Effector CD8-positive, alpha-beta T cell (primary cell): ENCODE results near the gene CSNK1G3.

ENCODE experiments used
- DNase-seq: peaks from one replicate; lab custom pipeline; 2025; lab: John Stamatoyannopoulos, UW

The CSNK1G3 gene

DNA sequence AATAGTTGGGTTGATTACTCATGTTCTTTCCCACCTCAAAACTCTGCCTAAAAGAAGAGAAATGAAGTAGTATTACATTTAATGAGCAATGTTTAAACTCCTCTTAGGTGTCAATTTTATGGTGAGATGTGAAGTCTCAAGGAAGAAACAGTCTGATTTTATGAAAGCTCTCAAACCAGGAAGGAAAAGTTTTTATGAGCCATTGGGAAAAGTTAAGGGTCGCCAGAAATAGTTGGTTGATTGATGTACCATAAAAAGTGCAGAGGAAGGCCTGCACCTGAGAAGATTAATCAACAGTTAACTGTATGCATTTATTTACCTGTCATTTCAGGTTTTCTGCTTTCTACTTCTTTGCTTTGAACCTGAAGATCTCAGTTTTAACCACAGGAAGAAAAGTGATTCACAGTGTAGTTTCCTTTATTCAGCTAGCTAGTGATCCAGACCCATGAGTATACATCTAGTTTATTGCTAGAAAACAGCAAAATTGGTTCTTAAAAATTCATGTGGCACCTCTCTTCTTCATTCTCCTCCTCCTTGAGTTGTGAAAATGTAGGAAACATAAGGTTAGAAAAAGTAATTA, 133.1 kb downstream of the CSNK1G3 start:
- DNase-seq: no peak

DNA sequence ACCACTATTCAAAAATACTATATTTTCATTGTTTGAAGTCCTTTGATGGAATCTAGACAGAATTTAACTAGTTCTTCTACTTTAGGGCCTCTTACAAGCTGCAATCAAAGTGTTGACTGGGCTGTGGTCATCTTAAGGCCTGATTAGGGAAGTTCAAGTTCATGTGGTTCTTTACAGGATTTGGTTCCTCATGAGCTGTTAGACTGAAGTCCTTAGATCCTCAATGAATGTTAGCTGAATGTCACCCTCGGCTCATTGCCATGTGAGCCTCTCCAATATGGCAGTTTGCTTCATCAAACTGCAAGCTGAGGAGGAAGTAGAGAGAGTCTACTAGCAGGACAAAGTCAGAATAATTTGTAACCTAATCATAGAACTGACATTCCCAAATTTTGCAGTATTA, 135.1 kb downstream of the CSNK1G3 start:
- DNase-seq: no peak

DNA sequence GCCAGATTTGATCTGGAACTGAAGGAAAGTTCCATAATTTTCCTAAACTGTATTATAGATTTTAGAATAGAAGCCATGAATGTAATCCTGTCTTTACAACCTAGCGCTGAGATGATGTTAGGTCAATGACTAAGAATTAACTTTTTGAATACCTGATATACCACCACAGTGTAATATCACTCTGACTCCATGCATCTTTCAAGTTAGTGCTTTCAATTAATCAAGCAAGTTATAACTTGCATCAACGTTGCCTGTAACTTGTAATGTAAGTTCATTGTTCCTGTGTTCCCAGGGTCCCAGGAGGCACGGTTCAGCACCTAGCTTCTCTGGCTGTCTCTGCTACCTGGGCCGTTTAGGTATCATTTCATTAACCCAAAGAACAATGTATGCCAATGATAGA, 139.3 kb downstream of the CSNK1G3 start:
- DNase-seq: no peak

DNA sequence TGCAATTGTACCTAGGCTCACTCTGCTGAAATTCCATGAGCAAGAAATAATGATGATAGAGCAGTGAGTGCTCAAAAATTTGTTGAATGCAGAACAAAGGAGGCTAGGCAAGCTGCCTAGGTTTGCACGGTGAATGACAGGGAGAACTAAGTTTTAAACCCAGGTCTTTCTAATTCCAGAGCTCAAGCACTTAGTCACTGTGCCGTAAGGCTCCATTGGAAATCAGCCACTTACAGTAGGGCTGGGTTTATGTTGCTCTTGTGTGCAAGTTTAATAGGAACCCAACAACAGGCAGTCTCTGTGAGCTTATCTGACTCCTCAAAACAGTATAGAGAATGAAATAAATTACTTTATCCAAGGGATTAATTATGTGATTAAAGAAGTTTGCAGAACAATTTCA, 147.0 kb downstream of the CSNK1G3 start:
- no peak for DNase-seq

DNA sequence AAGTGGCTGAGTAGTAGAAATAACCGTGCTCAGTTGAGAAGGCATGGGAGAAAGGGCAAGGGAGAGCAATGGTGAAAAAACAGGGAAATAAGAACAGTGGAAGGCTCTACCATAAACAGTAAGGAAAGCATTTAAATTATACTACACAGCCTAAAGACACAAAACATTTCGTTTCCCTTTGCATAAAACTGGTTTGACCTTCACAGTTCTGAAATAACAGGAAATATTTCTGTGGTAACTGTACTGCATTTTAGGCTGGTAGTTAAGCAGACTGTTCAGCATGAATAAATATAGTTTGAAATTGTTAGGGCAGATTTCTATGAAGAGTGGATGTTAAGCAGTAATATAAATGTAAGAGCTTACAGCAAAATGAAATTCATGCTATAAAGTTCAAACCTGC, 147.5 kb downstream of the CSNK1G3 start:
- no peak for DNase-seq

DNA sequence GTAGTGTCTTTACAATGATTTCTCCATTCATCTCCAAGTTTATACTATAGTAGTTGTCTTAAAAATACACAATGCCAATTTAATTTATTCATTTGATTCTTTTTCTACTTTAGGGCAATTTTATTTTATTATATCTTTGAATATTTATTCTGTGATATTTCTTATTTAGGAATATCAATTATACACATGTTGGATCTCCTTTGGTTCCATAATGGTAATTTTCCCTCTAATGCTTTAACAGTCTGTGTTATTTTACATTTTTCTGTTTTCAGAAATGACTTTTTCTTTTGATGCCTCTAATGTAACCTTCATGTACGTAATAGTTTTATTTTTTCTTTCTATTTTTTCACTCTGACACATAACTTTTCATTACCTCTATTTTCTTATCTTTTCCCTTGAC, 153.0 kb downstream of the CSNK1G3 start:
- no peak for DNase-seq

DNA sequence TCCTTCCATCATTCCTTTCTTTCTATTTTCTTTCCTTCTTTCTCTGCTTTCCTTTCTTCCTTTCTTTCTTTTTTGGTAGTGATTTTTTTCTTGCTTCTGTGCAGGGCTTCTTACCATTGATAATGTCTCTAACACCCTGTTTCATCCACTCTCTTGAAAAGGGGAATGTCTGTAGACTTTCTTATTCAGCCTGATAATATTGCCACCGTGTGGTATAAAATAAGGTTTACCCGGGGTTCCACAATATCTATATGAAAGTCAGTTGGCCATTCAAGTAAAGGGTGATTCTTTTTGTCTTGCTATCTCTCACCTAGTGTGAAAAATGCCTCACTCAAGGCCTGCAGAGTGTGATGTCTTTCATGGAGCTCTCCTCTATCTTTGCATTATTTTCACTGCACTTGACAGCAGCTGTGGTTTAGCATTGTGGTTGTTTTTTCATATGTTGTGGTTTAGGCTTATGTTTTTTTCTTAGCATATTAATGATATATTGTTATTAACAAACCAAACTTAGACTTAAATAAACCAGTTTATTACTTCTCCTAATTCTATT, 153.9 kb downstream of the CSNK1G3 start:
- DNase-seq: no peak
